Spleen (tissue), 7 donors: ENCODE data around the gene TCHH.

Experiments used
- CTCF ChIP-seq, 11 experiments: fragments of 200-600 bp in 7 of 11; fragments of 450-650 bp in 4 of 11; sonication (generic) in 4 of 11; IDR thresholded peaks in 8 of 11; conservative IDR thresholded peaks in 3 of 11; 1 replicate in 7 of 11; 2 replicates in 4 of 11; pipeline versions ENCODE4 v1.4.0 to v1.8.0; 2016 to 2021; ENCODE audit warnings: antibody characterized with exemption in 11 of 11, inconsistent platforms in 4 of 11, mild to moderate bottlenecking in 1 of 11
- POLR2A ChIP-seq, 3 donors: fragments of 450-650 bp; IDR thresholded peaks; one replicate each; pipeline ENCODE4 v1.5.1; 2017; ENCODE audit warnings: antibody characterized with exemption in 3 of 3, mild to moderate bottlenecking in 1 of 3
- donor health status: DM: no; HTN: no; CAD: no; lungs with moderate emphysema.
- donor health status: DM: no; HTN: no; CAD: no.
- donor health status: DM: no; HTN: no; CAD: no.

DNA sequence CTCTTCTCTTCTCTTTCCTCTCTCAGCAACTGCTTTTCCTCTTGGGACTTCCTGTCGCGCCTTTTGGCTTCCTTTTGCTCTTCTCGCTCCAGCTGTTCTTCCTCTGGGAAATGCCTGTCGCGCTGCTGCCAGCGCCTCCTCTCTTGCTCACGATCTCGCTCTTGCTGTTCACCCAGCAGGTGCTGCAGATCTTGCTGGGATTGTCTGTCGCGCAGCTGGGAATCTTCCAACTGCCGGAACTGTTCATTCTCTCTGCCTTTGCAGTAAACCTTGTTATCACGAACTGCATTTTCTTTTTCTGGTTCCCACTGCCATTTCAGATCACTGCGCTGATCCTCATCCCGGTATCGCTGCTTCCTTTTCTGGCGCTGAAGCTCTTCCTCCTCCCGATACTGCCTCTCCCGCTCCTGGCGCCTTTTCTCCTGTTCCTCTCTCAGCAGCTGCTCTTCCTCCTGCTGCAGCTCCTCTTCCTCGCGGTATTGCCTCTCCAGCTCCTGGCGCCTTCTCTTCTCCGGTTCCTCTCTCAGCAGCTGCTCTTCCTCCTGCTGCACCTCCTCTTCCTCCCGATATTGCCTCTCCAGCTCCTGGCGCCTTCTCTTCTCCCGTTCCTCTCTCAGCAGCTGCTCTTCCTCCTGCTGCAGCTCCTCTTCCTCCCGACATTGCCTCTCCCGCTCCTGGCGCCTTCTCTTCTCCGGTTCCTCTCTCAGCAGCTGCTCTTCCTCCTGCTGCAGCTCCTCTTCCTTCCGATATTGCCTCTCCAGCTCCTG, 5.8 kb downstream of the TCHH start:
- TF ChIP-seq CTCF (IDR thresholded peaks at IDR 0.05 in 8 of 11, conservative IDR thresholded peaks at IDR 0.05 in 3 of 11) (no peak), POLR2A (IDR thresholded peaks at IDR 0.05) (no peak)
